Stimulated activated CD8-positive, alpha-beta memory T cell treated with anti-CD3 and anti-CD28 coated beads, Interleukin-12 subunit alpha, Interleukin-12 subunit beta, amount 100 ng/mL, for 24 hours (primary cell): ENCODE results near the gene SLC35G3.
"Not testable (repeated sequence)": the region's sequence is repeated elsewhere in the genome, so short reads cannot be mapped to it uniquely, and the experiment has no call there.

Source experiments
- DNase-seq: peaks from one replicate; pipeline ENCODE4 v3.0.0-alpha.2; 2020; ENCODE audit errors: extremely low read depth

Gene SLC35G3

GRCh38 chr17:35164716-35165115, 29.5 kb downstream of the SLC35G3 start:
- no peak for DNase-seq

- DNase-seq: no peak
Observed at GRCh38 chr17:35163886-35164285, 30.3 kb downstream of the SLC35G3 start.

GRCh38 chr17:35162755-35163154, 31.4 kb downstream of the SLC35G3 start:
- DNase-seq: no peak

- DNase-seq: no peak
Observed at GRCh38 chr17:35161281-35161761, 32.9 kb downstream of the SLC35G3 start.

GRCh38 chr17:35160354-35161201, 33.6 kb downstream of the SLC35G3 start:
- DNase-seq: no peak

GRCh38 chr17:35159940-35160339, 34.3 kb downstream of the SLC35G3 start:
- no peak for DNase-seq

GRCh38 chr17:35155246-35155645, 38.9 kb downstream of the SLC35G3 start:
- DNase-seq: no peak

- DNase-seq: no peak
Observed at GRCh38 chr17:35154196-35155165, 39.7 kb downstream of the SLC35G3 start.

GRCh38 chr17:35152421-35153140, 41.6 kb downstream of the SLC35G3 start:
- no peak for DNase-seq

- DNase-seq: not testable (repeated sequence)
Observed at GRCh38 chr17:35151080-35151479, 43.1 kb downstream of the SLC35G3 start.

GRCh38 chr17:35149941-35150340, 44.3 kb downstream of the SLC35G3 start:
- DNase-seq: no peak

GRCh38 chr17:35148144-35148543, 46.0 kb downstream of the SLC35G3 start:
- DNase-seq: no peak

- DNase-seq: no peak
Observed at GRCh38 chr17:35147375-35147905, 46.8 kb downstream of the SLC35G3 start, which contains the start of gene UNC45B. Gene UNC45B, plus strand, starts transcription at chr17:35147817. Its CDS starts 447 bp downstream, at chr17:35148264.

GRCh38 chr17:35146214-35146833, 47.9 kb downstream of the SLC35G3 start:
- no peak for DNase-seq

GRCh38 chr17:35144840-35145239, 49.4 kb downstream of the SLC35G3 start:
- no peak for DNase-seq
